Measurements from ENCODE around the gene PEX1. TPM values are rescaled to one million over a fixed set of nuclear protein-coding genes. Genes with fewer than 3 reads are reported as not detected.

Gene PEX1
- total and polyA plus RNA-seq, 2 of the 13 experiments (the other 11 are each of a cell fraction or from before 2014, with no cell fraction given), result 16.6 to 22.4 TPM

- no peak for TF ChIP-seq LCORL (IDR thresholded peaks at IDR 0.05)
- TF ChIP-seq LCORL (CRISPR knock-in tag; IDR thresholded peaks at IDR 0.05), result peak; percentile 21; the same call in 1 of the 2 replicates
- no peak for TF ChIP-seq ATF6 (CRISPR knock-in tag; conservative IDR thresholded peaks at IDR 0.05)
- no peak for TF ChIP-seq TAF15 (IDR thresholded peaks at IDR 0.05; ENCODE audit: low read depth, low read length, poor library complexity, severe bottlenecking)
- TF ChIP-seq ZNF878 (CRISPR knock-in tag; IDR thresholded peaks at IDR 0.05), result no peak
- no peak for TF ChIP-seq XBP1 (CRISPR knock-in tag; IDR thresholded peaks at IDR 0.05)
- no peak for TF ChIP-seq ZNF713 (CRISPR knock-in tag; IDR thresholded peaks at IDR 0.05)
- TF ChIP-seq PRMT3 (CRISPR knock-in tag; IDR thresholded peaks at IDR 0.05; ENCODE audit: borderline replicate concordance, low read depth), result peak; percentile 53; the same call in 1 of the 2 replicates
- no peak for TF ChIP-seq MZF1 (CRISPR knock-in tag; IDR thresholded peaks at IDR 0.05; ENCODE audit: borderline replicate concordance)
- TF ChIP-seq ZZZ3 (CRISPR knock-in tag; IDR thresholded peaks at IDR 0.05; ENCODE audit: borderline replicate concordance), result peak; percentile 77; the same call in 1 of the 2 replicates
- no peak for TF ChIP-seq GPBP1L1 (CRISPR knock-in tag; IDR thresholded peaks at IDR 0.05)
- TF ChIP-seq ZNF30 (CRISPR knock-in tag; IDR thresholded peaks at IDR 0.05), result no peak; the same call in 1 of the 2 replicates
- no peak for TF ChIP-seq MLXIP (CRISPR knock-in tag; IDR thresholded peaks at IDR 0.05; ENCODE audit: borderline replicate concordance)
- TF ChIP-seq ZNF83 (CRISPR knock-in tag; IDR thresholded peaks at IDR 0.05; ENCODE audit: borderline replicate concordance), result no peak
- TF ChIP-seq ATM (IDR thresholded peaks at IDR 0.05; ENCODE audit: borderline replicate concordance), result no peak
- peak; percentile 30; the same call in 1 of the 2 replicates for TF ChIP-seq DZIP1 (CRISPR knock-in tag; IDR thresholded peaks at IDR 0.05)
- TF ChIP-seq RELA (CRISPR knock-in tag; IDR thresholded peaks at IDR 0.05), result no peak
- TF ChIP-seq NFIC (IDR thresholded peaks at IDR 0.05; ENCODE audit: low read length), result no peak
- TF ChIP-seq CBX2 (IDR thresholded peaks at IDR 0.05; ENCODE audit: low read depth, low read length), result no peak
- TF ChIP-seq CBX2 (CRISPR knock-in tag; IDR thresholded peaks at IDR 0.05; ENCODE audit: low read depth), result no peak
- peak; percentile 81 for TF ChIP-seq ELF3 (CRISPR knock-in tag; IDR thresholded peaks at IDR 0.05)
Measured at GRCh38 chr7:92447345-92448204, 80.7 kb downstream of the PEX1 start, which contains the start of gene GATAD1 (continued).
